HEK293 (cell line): ENCODE data around the gene TMPRSS4.

Source experiments
- CTCF ChIA-PET: fragments of 350-600 bp; formaldehyde crosslinking; extraction: SDS; loops from one replicate; lab custom pipeline; 2021; ENCODE audit warnings: antibody characterized with exemption; lab: Yijun Ruan, JAX
- POLR2A ChIA-PET: fragments of 300-600 bp; formaldehyde crosslinking; extraction: SDS; loops from one replicate; lab custom pipeline; 2020; ENCODE audit warnings: antibody characterized with exemption, inconsistent platforms; lab: Yijun Ruan, JAX
- H3K27ac ChIP-seq: fragments of 200-500 bp; sonication (Bioruptor generic); 2 replicates; pipeline ENCODE4 v1.5.1; 2014; ENCODE audit warnings: low read depth, low read length, control low read depth, inconsistent platforms; ENCODE audit errors: extremely low read depth
- H3K36me3 ChIP-seq, 2 experiments: fragments of 200-500 bp in 1 of 2; sonication (Bioruptor generic) in 1 of 2; 1 replicate in 1 of 2; 2 replicates in 1 of 2; pipeline ENCODE4 v1.5.1; 2014 to 2017; ENCODE audit warnings: inconsistent platforms in 2 of 2, low read length in 2 of 2; ENCODE audit not compliant: control insufficient read depth in 2 of 2, insufficient read depth in 1 of 2
- H3K4me1 ChIP-seq: fragments of 200-500 bp; sonication (Bioruptor generic); 2 replicates; pipeline ENCODE4 v1.5.1; 2014; ENCODE audit warnings: mild to moderate bottlenecking, low read length, inconsistent platforms; ENCODE audit not compliant: control insufficient read depth, insufficient read depth
- H3K4me3 ChIP-seq: 2 replicates; pipeline ENCODE4 v1.5.1; 2011; ENCODE audit warnings: low read depth, mild to moderate bottlenecking, control low read depth, low read length, moderate library complexity
- H3K9me3 ChIP-seq: fragments of 200-500 bp; sonication (Bioruptor generic); 2 replicates; pipeline ENCODE4 v1.5.1; 2014; ENCODE audit warnings: low read depth, low read length, inconsistent platforms; ENCODE audit not compliant: control insufficient read depth, insufficient read depth
- HOXA7 ChIP-seq: sonication (generic); formaldehyde crosslinking; IDR thresholded peaks from 2 replicates; pipeline ENCODE4 v1.8.1; 2022; ENCODE audit warnings: missing genetic modification reagents, borderline replicate concordance
- MZF1 ChIP-seq: fragments of 450-650 bp; formaldehyde crosslinking; IDR thresholded peaks from 2 replicates; pipeline ENCODE4 v1.5.1; 2017; ENCODE audit warnings: missing biosample characterization, missing genetic modification characterization, borderline replicate concordance
- YY2 ChIP-seq: fragments of 450-650 bp; formaldehyde crosslinking; IDR thresholded peaks from 2 replicates; pipeline ENCODE4 v1.5.1; 2016; ENCODE audit warnings: missing biosample characterization, missing genetic modification characterization
- ZNF112 ChIP-seq: fragments of 450-650 bp; formaldehyde crosslinking; IDR thresholded peaks from 2 replicates; pipeline ENCODE4 v1.5.0; 2017; ENCODE audit warnings: missing biosample characterization, missing genetic modification characterization
- ZNF133 ChIP-seq: fragments of 450-650 bp; formaldehyde crosslinking; IDR thresholded peaks from 2 replicates; pipeline ENCODE4 v1.5.1; 2016; ENCODE audit warnings: missing biosample characterization, missing genetic modification characterization
- ZNF335 ChIP-seq: fragments of 450-650 bp; formaldehyde crosslinking; conservative IDR thresholded peaks from 2 replicates; pipeline ENCODE4 v1.5.1; 2016; ENCODE audit warnings: missing biosample characterization, missing genetic modification characterization
- ZNF341 ChIP-seq: fragments of 450-650 bp; formaldehyde crosslinking; IDR thresholded peaks from 2 replicates; pipeline ENCODE4; 2016; ENCODE audit warnings: low read depth, missing biosample characterization, missing genetic modification characterization
- ZNF433 ChIP-seq: fragments of 450-650 bp; formaldehyde crosslinking; IDR thresholded peaks from 2 replicates; pipeline ENCODE4 v1.5.1; 2016; ENCODE audit warnings: missing biosample characterization, missing genetic modification characterization, low read depth
- ZNF501 ChIP-seq: fragments of 450-650 bp; formaldehyde crosslinking; IDR thresholded peaks from 2 replicates; pipeline ENCODE4 v1.5.1; 2016; ENCODE audit warnings: missing biosample characterization, missing genetic modification characterization
- ZNF510 ChIP-seq: fragments of 450-650 bp; formaldehyde crosslinking; IDR thresholded peaks from 2 replicates; pipeline ENCODE4 v1.5.1; 2018; ENCODE audit warnings: mild to moderate bottlenecking, missing genetic modification characterization, missing biosample characterization; ENCODE audit not compliant: insufficient replicate concordance
- ZNF580 ChIP-seq: fragments of 450-650 bp; formaldehyde crosslinking; IDR thresholded peaks from 2 replicates; pipeline ENCODE4 v1.5.1; 2016; ENCODE audit warnings: missing biosample characterization, missing genetic modification characterization
- ZNF596 ChIP-seq: fragments of 450-650 bp; IDR thresholded peaks from 2 replicates; pipeline ENCODE4 v1.5.0; 2018; ENCODE audit warnings: missing biosample characterization, mild to moderate bottlenecking, missing genetic modification characterization, moderate library complexity
- ZNF600 ChIP-seq: fragments of 450-650 bp; formaldehyde crosslinking; IDR thresholded peaks from 2 replicates; pipeline ENCODE4 v1.5.1; 2016; ENCODE audit warnings: missing biosample characterization, missing genetic modification characterization
- ZNF624 ChIP-seq: fragments of 450-650 bp; formaldehyde crosslinking; IDR thresholded peaks from 2 replicates; pipeline ENCODE4 v1.5.1; 2017; ENCODE audit warnings: missing biosample characterization, missing genetic modification characterization
- ZNF629 ChIP-seq: fragments of 450-650 bp; formaldehyde crosslinking; IDR thresholded peaks from 2 replicates; pipeline ENCODE4 v1.5.1; 2017; ENCODE audit warnings: missing biosample characterization, missing genetic modification characterization
- ZNF664 ChIP-seq: fragments of 450-650 bp; formaldehyde crosslinking; IDR thresholded peaks from 2 replicates; pipeline ENCODE4 v1.5.1; 2016; ENCODE audit warnings: missing biosample characterization, missing genetic modification characterization
- ZNF677 ChIP-seq: fragments of 450-650 bp; IDR thresholded peaks from 2 replicates; pipeline ENCODE4 v1.5.0; 2018; ENCODE audit warnings: missing biosample characterization, mild to moderate bottlenecking, missing genetic modification characterization, moderate library complexity
- ZSCAN23 ChIP-seq: fragments of 450-650 bp; formaldehyde crosslinking; IDR thresholded peaks from 2 replicates; pipeline ENCODE4 v1.5.1; 2016; ENCODE audit warnings: missing biosample characterization, missing genetic modification characterization
- TF ChIP-seq, protein P1 (sequence below): sonication (generic); formaldehyde crosslinking; IDR thresholded peaks from 2 replicates; pipeline ENCODE4 v1.8.1; 2022; ENCODE audit warnings: mild to moderate bottlenecking, moderate library complexity, missing genetic modification reagents
- TF ChIP-seq, protein P2 (sequence below): fragments of 450-650 bp; formaldehyde crosslinking; conservative IDR thresholded peaks from 2 replicates; pipeline ENCODE4 v1.5.1; 2016; ENCODE audit warnings: low read depth, missing biosample characterization, missing genetic modification characterization

The TMPRSS4 gene

DNA sequence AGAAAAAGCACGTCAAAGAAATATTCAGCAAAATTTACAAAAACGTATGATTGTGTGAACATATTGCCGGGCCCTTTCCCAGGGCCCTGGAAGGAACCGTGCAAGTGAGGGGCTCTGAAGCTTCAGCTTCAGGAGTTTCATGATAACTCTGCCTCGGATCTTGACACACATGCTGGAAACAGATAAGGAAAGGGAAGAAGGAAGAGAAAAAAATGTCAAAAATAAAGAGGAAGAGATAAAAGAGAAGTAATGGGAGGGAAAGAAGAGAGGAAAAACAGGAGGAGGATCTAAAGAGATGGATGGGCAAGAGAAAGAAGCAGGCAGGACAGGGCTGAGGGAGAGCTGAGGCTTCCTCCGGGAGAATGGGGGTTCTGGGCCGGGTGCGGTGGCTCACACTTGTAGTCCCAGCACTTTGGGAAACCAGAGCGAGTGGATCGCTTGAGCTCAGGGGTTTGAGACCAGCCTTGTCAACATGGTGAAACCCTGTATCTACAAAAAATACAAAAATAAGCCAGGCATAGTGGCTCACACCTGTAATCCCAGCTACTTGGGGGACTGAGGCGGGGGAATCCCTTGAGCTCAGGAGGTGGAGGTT lies 2.7 kb upstream of the TMPRSS4 start (continued):
- TF ChIP-seq ZNF510 (tag by site-specific recombination), result no peak
- TF ChIP-seq, protein P1, sequence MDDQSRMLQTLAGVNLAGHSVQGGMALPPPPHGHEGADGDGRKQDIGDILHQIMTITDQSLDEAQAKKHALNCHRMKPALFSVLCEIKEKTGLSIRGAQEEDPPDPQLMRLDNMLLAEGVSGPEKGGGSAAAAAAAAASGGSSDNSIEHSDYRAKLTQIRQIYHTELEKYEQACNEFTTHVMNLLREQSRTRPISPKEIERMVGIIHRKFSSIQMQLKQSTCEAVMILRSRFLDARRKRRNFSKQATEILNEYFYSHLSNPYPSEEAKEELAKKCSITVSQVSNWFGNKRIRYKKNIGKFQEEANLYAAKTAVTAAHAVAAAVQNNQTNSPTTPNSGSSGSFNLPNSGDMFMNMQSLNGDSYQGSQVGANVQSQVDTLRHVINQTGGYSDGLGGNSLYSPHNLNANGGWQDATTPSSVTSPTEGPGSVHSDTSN, result no peak
- no peak for TF ChIP-seq ZSCAN23
- TF ChIP-seq, all 188 proteins: peak for 0

DNA sequence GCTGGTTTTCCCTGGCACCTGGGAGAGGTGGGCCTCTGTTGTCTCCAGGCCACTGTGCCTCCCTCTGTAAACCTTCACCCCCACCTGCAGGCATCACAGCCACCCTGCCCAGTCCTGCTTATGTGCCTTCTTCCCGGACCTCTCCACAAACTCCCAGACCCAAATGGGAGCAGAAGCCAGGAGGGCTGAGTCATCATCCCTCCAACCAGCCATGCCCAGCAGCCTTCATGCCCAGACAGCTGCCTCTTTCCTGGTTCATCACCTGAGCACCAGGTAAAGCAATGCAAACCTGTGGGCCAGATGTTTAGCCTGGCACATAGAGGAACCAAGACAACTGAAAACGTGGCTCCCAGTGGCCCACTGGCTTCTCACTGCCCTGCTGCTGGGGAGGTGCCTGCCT lies 2.1 kb upstream of the TMPRSS4 start:
- Histone ChIP-seq H3K4me1 (no peaks in the 10 kb centered on the region), H3K27ac (no peak overlapping the region), H3K4me3 (no peak overlapping the region), H3K9me3 (no peaks in the 10 kb centered on the region), H3K36me3 (no peaks in the 10 kb centered on the region)
- POLR2A ChIA-PET, result no interaction called here
- TF ChIP-seq ZNF341 (tag by site-specific recombination), result no peak
- TF ChIP-seq ZNF433, result no peak
- no peak for TF ChIP-seq MZF1 (tag by site-specific recombination)
- no peak for TF ChIP-seq ZNF580 (tag by site-specific recombination)
- TF ChIP-seq ZNF629, result no peak
- no peak for TF ChIP-seq ZNF664 (tag by site-specific recombination)
- no peak for TF ChIP-seq ZNF501 (tag by site-specific recombination)
- CTCF ChIA-PET, result no interaction called here

- TF ChIP-seq ZNF133 (tag by site-specific recombination), result no peak
- Histone ChIP-seq H3K36me3 (no peaks in the 10 kb centered on the region), H3K27ac (no peak overlapping the region), H3K9me3 (no peaks in the 10 kb centered on the region), H3K4me3 (no peak overlapping the region), H3K4me1 (no peaks in the 10 kb centered on the region)
- ChIA-PET CTCF (interaction anchor here (0.6 to 1.4 kb wide), 2 partner anchors 26 to 523 kb away, joined by 3 to 4 read pairs; no protein-coding TSS in a partner anchor), POLR2A (no interaction called here)
These were observed 2.1 kb downstream of the TMPRSS4 start for GRCh38 chr11:118078911-118079411.

GRCh38 chr11:118079491-118079890 lies 2.6 kb downstream of the TMPRSS4 start:
- Histone ChIP-seq H3K27ac (no peak overlapping the region), H3K9me3 (no peaks in the 10 kb centered on the region), H3K4me1 (no peaks in the 10 kb centered on the region), H3K36me3 (no peaks in the 10 kb centered on the region), H3K4me3 (no peak overlapping the region)
- no peak for TF ChIP-seq ZNF335 (tag by site-specific recombination)
- TF ChIP-seq ZNF596 (tag by site-specific recombination), result no peak
- no peak for TF ChIP-seq ZNF624
- no peak for TF ChIP-seq ZNF600
- no peak for TF ChIP-seq HOXA7 (CRISPR knock-in tag)
- no peak for TF ChIP-seq YY2
- no peak for TF ChIP-seq ZNF677 (tag by site-specific recombination)
- TF ChIP-seq, protein P2, sequence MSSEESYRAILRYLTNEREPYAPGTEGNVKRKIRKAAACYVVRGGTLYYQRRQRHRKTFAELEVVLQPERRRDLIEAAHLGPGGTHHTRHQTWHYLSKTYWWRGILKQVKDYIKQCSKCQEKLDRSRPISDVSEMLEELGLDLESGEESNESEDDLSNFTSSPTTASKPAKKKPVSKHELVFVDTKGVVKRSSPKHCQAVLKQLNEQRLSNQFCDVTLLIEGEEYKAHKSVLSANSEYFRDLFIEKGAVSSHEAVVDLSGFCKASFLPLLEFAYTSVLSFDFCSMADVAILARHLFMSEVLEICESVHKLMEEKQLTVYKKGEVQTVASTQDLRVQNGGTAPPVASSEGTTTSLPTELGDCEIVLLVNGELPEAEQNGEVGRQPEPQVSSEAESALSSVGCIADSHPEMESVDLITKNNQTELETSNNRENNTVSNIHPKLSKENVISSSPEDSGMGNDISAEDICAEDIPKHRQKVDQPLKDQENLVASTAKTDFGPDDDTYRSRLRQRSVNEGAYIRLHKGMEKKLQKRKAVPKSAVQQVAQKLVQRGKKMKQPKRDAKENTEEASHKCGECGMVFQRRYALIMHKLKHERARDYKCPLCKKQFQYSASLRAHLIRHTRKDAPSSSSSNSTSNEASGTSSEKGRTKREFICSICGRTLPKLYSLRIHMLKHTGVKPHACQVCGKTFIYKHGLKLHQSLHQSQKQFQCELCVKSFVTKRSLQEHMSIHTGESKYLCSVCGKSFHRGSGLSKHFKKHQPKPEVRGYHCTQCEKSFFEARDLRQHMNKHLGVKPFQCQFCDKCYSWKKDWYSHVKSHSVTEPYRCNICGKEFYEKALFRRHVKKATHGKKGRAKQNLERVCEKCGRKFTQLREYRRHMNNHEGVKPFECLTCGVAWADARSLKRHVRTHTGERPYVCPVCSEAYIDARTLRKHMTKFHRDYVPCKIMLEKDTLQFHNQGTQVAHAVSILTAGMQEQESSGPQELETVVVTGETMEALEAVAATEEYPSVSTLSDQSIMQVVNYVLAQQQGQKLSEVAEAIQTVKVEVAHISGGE, result no peak
- TF ChIP-seq ZNF112, result no peak
- CTCF ChIA-PET, result interaction anchor here (1.4 kb wide), 1 partner anchor 27 kb away, joined by 3 read pairs; no protein-coding TSS in a partner anchor
- POLR2A ChIA-PET, result no interaction called here
